GM12873 (cell line): ENCODE results near the gene DOCK2.
A peak's percentile ranks its signal among the peaks of the same experiment; 100 is the strongest.

Source experiments
- CTCF ChIP-seq: IDR thresholded peaks from 2 replicates; pipeline ENCODE4 v1.5.1; 2012; ENCODE audit warnings: low read depth, mild to moderate bottlenecking, moderate library complexity, low read length, control low read depth; ENCODE audit not compliant: insufficient read depth; ENCODE audit errors: missing control alignments

Gene DOCK2

GRCh38 chr5:169974121-169974770 lies 337.2 kb downstream of the DOCK2 start:
- no peak for TF ChIP-seq CTCF

- TF ChIP-seq CTCF: no peak
Measured at GRCh38 chr5:169978714-169979113, 341.6 kb downstream of the DOCK2 start.

GRCh38 chr5:169979871-169980270 lies 342.8 kb downstream of the DOCK2 start:
- no peak for TF ChIP-seq CTCF

GRCh38 chr5:169980418-169981053 lies 343.5 kb downstream of the DOCK2 start, which contains the start of gene INSYN2B:
Gene INSYN2B, minus strand, starts transcription at chr5:169980495. Its CDS starts 96,597 bp downstream, at chr5:169883898.
- peak; percentile 65 for TF ChIP-seq CTCF

- TF ChIP-seq CTCF: no peak
Measured at GRCh38 chr5:169988206-169988605, 351.1 kb downstream of the DOCK2 start.

GRCh38 chr5:169988947-169989346 lies 351.9 kb downstream of the DOCK2 start:
- no peak for TF ChIP-seq CTCF

GRCh38 chr5:169989365-169989764 lies 352.3 kb downstream of the DOCK2 start:
- no peak for TF ChIP-seq CTCF
